HG02678 (cell line): ENCODE results near the gene SERF1A.
"Not testable (repeated sequence)": the region's sequence is repeated elsewhere in the genome, so short reads cannot be mapped to it uniquely, and the experiment has no call there.

Source experiments
- ATAC-seq: cut with Tn5 transposase; IDR thresholded peaks from one replicate; pipeline ENCODE4 v1.9.1; 2021; ENCODE audit warnings: mild to moderate bottlenecking, moderate library complexity; ENCODE audit not compliant: unreplicated experiment

The SERF1A gene

DNA sequence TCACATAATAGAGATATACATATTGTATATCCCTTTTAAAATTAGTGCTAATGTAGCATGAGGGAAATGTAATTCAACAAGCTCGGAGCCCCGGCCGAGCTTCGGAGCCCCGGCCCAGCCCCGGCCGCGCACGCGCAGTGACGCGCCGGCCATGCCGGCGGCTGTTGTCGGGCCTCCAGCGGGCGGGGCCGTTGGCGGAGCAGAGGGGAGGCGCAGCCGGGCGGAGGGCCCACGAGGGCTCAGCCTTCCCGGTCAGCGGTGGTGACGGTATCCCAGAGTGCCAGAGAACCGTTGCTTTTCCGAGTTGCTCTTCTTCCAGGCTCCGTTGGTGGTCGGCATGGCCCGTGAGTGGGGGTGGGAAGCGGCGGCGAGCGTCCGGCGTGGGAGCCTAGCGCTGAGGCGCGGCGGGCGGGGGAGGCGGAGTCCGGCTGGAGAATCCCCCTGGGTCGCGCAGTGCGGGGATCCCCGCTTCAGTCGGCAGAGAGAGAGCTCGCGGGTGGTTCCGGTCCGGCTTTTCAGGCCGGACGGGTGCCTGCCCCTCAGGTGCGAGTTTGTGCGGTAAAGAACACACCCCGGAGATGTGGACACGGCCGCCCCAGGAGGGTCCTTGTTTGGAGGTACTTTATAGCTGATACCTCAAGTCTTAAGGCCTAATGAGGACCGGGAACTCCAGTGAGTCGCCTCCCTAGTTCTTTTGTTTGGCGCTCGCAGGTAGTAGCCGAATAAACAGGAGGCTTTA, at the start of gene SERF1A:
Gene SERF1A (plus strand): TSS at position 137 of the 739 bp plus-strand sequence. CDS start 201 bp downstream, at position 338.
- peak; percentile 92 for ATAC-seq

DNA sequence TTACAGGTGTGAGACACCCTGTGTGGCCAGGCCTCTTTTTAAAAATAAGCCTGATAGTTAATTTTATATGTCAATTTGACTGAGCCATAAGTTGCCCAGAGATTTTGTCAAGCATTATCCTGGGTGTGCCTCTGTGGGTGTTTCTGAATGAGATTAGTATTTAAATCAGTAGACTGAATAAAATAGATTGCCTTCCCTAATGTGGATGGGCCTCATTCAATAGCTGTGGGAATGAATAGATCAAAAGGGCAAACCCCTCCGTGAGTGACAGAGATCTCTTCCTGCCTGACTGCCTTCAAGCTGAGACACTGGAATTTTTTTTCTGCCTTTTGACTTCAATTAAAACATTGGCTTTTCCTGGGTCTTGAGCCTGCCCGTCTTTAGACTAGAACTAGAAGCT, 33.7 kb upstream of the SERF1A start:
- ATAC-seq: not testable (repeated sequence)

GRCh38 chr5:70870626-70871025, 29.8 kb upstream of the SERF1A start:
- not testable (repeated sequence) for ATAC-seq

- ATAC-seq: not testable (repeated sequence)
These were observed 4.4 kb upstream of the SERF1A start for GRCh38 chr5:70896076-70896475.

DNA sequence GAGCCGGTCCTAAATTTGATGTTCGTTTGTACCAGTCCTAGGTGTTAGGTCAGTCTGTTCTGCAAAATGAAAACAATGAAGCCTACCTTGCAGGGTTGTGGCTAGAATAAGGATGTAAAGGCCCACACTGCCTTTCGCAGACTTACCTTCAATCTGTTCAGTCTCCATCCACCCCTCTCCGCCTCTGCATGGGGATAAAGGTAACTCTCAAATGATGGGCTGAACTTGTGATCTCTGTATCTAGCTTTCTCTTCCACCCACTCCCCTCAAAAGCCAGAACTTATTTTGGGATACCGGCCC, 753 bp downstream of the SERF1A start:
- not testable (repeated sequence) for ATAC-seq

DNA sequence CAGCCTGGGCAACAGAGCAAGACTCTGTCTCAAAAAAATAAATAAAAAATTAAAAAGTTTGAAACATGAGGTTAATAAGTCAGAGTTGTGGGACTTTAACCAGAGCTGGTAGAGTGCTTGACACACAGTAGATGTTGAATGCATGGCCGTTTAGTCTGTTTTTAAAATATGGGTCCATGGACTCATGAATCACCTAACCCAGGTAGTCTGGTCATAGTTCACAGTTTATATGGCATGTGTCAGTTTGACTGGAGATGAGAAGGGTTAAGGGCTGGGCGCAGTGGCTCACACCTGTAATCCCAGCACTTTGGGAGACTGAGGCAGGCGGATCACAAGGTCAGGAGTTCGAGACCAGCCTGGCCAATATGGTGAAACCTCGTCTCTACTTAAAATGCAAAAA, 6.2 kb downstream of the SERF1A start:
- ATAC-seq: not testable (repeated sequence)

DNA sequence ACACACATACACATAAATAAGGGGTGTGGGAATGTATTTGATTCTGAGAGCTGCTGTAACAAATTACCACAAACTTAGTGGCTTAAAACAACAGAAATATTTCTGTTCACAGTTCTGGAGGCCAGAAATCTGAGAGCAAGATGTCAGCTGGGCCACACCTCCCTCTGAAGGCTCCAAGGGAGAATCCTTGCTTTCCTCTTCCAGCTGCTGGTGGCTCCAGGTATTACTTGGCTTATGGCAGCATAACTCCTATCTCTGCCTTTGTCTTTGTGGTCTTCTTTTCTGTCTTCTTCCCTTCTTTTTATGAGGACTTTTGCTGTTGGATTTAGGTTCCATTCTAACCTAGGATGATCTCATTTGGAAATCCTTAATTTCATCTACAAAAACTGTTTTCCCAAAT, 16.4 kb downstream of the SERF1A start:
- not testable (repeated sequence) for ATAC-seq

GRCh38 chr5:70925211-70925562, 24.7 kb downstream of the SERF1A start:
- ATAC-seq: not testable (repeated sequence)

DNA sequence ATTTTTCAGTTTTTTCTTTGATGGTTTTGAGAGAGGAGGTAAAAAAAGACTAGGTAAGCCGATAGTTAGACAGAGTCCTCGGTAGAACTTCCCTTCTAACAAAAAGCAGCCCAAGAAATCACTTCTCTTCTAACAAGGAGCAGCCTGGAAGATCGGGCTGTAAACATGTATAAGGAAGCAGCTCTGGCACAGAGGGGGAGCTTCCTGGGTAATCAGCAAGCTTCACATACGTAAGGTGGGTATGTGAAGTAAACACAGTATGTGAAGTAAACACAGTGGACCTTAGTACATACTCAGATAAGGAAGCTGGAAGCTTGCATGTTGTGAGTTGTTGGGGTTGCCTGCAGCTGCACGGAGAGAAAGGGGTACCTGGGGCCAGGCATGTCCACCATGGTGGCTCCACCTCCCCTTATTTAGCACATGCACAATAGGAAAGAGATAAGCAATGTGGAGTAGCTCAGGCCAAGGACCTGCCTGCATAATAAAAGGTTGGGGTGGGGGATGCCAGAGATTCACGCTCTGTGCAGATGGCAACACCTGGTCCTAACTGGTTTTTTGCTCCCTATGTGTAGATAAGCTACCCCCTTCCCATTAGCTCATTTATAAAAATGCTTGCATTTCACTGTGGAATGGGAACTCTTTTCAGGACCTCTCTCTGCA, 31.4 kb downstream of the SERF1A start:
- not testable (repeated sequence) for ATAC-seq

DNA sequence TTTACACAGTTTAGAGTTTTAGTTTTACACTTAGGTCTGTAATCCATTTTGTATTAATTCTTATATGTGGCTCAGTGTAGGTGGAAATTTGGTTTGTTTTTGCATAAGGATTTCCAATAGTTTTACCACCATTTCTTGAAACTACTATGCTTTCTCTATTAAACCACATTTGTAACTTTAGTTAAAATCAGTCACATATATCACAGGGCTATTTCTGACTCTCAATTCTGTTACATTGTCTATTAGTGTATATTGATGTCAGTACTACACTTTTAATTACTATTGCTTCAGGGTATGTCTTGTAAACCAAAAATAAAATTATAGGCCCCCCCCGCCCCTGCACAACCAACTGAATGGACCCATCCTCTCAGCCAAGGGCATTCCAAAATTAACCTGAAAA, 32.1 kb downstream of the SERF1A start:
- not testable (repeated sequence) for ATAC-seq

DNA sequence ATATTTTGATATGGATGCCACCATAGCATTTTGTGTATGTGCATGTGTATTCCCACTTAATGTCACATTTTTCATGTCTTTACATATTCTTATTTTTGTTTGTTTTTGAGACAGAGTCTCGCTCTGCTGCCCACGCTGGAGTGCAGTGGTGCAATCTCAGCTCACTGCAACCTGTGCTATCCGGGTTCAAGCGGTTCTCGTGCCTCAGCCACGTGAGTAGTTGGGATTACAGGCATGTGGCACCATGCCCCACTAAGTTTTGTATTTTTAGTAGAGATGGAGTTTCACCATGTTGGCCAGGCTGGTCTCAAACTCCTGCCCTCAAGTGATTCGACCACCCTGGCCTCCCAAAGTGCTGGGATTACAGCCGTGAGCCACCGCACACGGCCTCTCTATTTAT, 52.6 kb downstream of the SERF1A start:
- not testable (repeated sequence) for ATAC-seq
